BE2C (cell line): ENCODE measurements around the gene GSKIP.

ENCODE experiments used
- DNase-seq: peaks from one replicate; pipeline ENCODE4 v3.0.0-alpha.2; 2020
- H3K27me3 ChIP-seq: fragments of 250-450 bp; sonication (Bioruptor Pico); 2 replicates; pipeline ENCODE4 v1.5.1; 2020; ENCODE audit warnings: mild to moderate bottlenecking
- H3K36me3 ChIP-seq: fragments of 250-450 bp; sonication (Bioruptor Pico); 2 replicates; pipeline ENCODE4 v1.5.1; 2020; ENCODE audit warnings: mild to moderate bottlenecking
- H3K4me1 ChIP-seq: fragments of 250-450 bp; sonication (Bioruptor Pico); 2 replicates; pipeline ENCODE4 v1.5.1; 2020
- H3K4me3 ChIP-seq: 2 replicates; pipeline ENCODE4 v1.5.1; 2011; ENCODE audit warnings: low read depth, low read length
- H3K9me3 ChIP-seq: fragments of 250-450 bp; sonication (Bioruptor Pico); 2 replicates; pipeline ENCODE4 v1.5.1; 2020
- CTCF ChIP-seq: IDR thresholded peaks from 2 replicates; pipeline ENCODE4 v1.5.1; 2012; ENCODE audit warnings: mild to moderate bottlenecking, low read depth, low read length

GSKIP gene

GRCh38 chr14:96394047-96394815 lies 30.9 kb downstream of the GSKIP start:
- DNase-seq, result no peak
- peaks cover 4% of the 10 kb centered on the region; the same call in 1 of the 2 replicates for H3K4me1 ChIP-seq
- no peaks in the 10 kb centered on the region for H3K27me3 ChIP-seq
- no peak overlapping the region for H3K4me3 ChIP-seq
- TF ChIP-seq CTCF, result no peak
- H3K36me3 ChIP-seq, result no peaks in the 10 kb centered on the region
- no peaks in the 10 kb centered on the region for H3K9me3 ChIP-seq

GRCh38 chr14:96398432-96398831 lies 35.1 kb downstream of the GSKIP start:
- H3K27me3 ChIP-seq, result no peaks in the 10 kb centered on the region
- no peak for TF ChIP-seq CTCF
- H3K4me3 ChIP-seq, result no peak overlapping the region
- no peak for DNase-seq
- H3K4me1 ChIP-seq, result no peaks in the 10 kb centered on the region
- H3K36me3 ChIP-seq, result no peaks in the 10 kb centered on the region
- H3K9me3 ChIP-seq, result no peaks in the 10 kb centered on the region

- Histone ChIP-seq H3K4me1 (no peaks in the 10 kb centered on the region), H3K9me3 (no peaks in the 10 kb centered on the region), H3K4me3 (no peak overlapping the region), H3K36me3 (no peaks in the 10 kb centered on the region), H3K27me3 (no peaks in the 10 kb centered on the region)
- TF ChIP-seq CTCF, result no peak
- DNase-seq, result no peak
Measured at GRCh38 chr14:96398921-96399320, 35.6 kb downstream of the GSKIP start.

GRCh38 chr14:96399405-96399804 lies 36.1 kb downstream of the GSKIP start:
- H3K4me1 ChIP-seq, result no peaks in the 10 kb centered on the region
- DNase-seq, result no peak
- no peaks in the 10 kb centered on the region for H3K36me3 ChIP-seq
- no peak for TF ChIP-seq CTCF
- no peaks in the 10 kb centered on the region for H3K27me3 ChIP-seq
- H3K4me3 ChIP-seq, result no peak overlapping the region
- no peaks in the 10 kb centered on the region for H3K9me3 ChIP-seq

- no peak for DNase-seq
- TF ChIP-seq CTCF, result no peak
Measured at GRCh38 chr14:96400495-96400894, 37.2 kb downstream of the GSKIP start.

GRCh38 chr14:96403409-96403808 lies 40.1 kb downstream of the GSKIP start:
- Histone ChIP-seq H3K36me3 (no peaks in the 10 kb centered on the region), H3K4me1 (no peaks in the 10 kb centered on the region), H3K4me3 (no peak overlapping the region), H3K27me3 (no peaks in the 10 kb centered on the region), H3K9me3 (no peaks in the 10 kb centered on the region)
- TF ChIP-seq CTCF, result no peak
- no peak for DNase-seq

More at GRCh38 chr14:96400495-96400894, 37.2 kb downstream of the GSKIP start:
- Histone ChIP-seq H3K4me3 (no peak overlapping the region), H3K9me3 (no peaks in the 10 kb centered on the region), H3K4me1 (no peaks in the 10 kb centered on the region), H3K27me3 (no peaks in the 10 kb centered on the region), H3K36me3 (no peaks in the 10 kb centered on the region)
